ENCODE data around the gene GUCY2F. TPM values are rescaled to one million over a fixed set of nuclear protein-coding genes. Genes with fewer than 3 reads are reported as not detected.

Gene GUCY2F
- total and polyA plus RNA-seq, 2 donors (not counting 3 experiments of a cell fraction or from before 2014, with no cell fraction given): 0.01 TPM; not detected in 1

DNA sequence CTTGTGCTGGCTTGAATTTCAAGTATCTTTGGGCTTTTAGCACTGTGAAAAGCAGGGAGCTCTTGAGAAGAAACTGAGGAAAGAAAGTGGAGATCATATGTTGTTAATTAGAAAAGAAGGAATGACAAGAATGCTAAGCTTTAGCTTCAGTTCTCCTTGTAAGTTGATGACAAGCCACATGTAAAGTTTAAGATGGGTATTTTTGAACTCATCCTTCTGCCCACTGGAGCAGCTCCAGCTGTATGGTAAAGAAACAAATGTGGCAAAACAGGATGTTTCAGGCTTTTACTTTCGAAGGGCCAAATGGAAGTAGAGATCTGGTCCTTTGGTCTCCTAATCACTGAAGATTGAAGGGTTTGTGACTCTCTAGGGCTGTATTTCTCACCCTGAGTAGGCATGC is 137.8 kb downstream of the GUCY2F start:
- no peak overlapping the region for H2AFZ ChIP-seq (ENCODE audit: low read depth, low read length)
- POLR2A ChIA-PET: interaction anchor here (0.7 kb wide), 1 partner anchor 1613 kb away, joined by 3 read pairs; no protein-coding TSS in a partner anchor
- no peaks in the 10 kb centered on the region for H3K27me3 ChIP-seq (ENCODE audit: control insufficient read depth in 2 of 2, insufficient read depth in 2 of 2, low read length in 2 of 2)
- H3K9me3 ChIP-seq (replicated peaks; ENCODE audit: control insufficient read depth, insufficient read depth, low read length): no peaks in the 10 kb centered on the region
- H3K36me3 ChIP-seq (ENCODE audit: control insufficient read depth in 2 of 2, extremely low read depth in 1 of 2, insufficient read depth in 2 of 2, low read length in 2 of 2): no peaks in the 10 kb centered on the region
- no peaks in the 10 kb centered on the region for H3K79me2 ChIP-seq (ENCODE audit: control insufficient read depth, insufficient read depth, low read length)
- H4K20me1 ChIP-seq (replicated peaks; ENCODE audit: control insufficient read depth, extremely low read depth, insufficient read depth, low read length): no peaks in the 10 kb centered on the region
- no peak overlapping the region for H3K4me2 ChIP-seq (ENCODE audit: insufficient read depth, low read length)
- dilution Hi-C loops (cut with MboI; ENCODE audit: extremely low pct_ligation_motif_present, low sequenced_read_pairs): no loop called here
- TF ChIP-seq CTCF (IDR thresholded peaks at IDR 0.05; ENCODE audit: extremely low read depth in 1 of 2, insufficient read depth in 1 of 2, low read depth in 1 of 2, low read length in 2 of 2): no peak
- no peak for TF ChIP-seq GATA2 (IDR thresholded peaks at IDR 0.05; ENCODE audit: insufficient read depth, insufficient read length, low read depth, low read length)
- no peak for TF ChIP-seq POLR2AphosphoS5 (IDR thresholded peaks at IDR 0.05; ENCODE audit: insufficient read depth, low read depth, low read length)
- no peak for TF ChIP-seq MYC (IDR thresholded peaks at IDR 0.05; ENCODE audit: low read depth, low read length)
- no peak for TF ChIP-seq FOS (IDR thresholded peaks at IDR 0.05; ENCODE audit: borderline replicate concordance, insufficient read depth, low read length)
- TF ChIP-seq JUN (IDR thresholded peaks at IDR 0.05; ENCODE audit: borderline replicate concordance, insufficient read depth, insufficient read length, low read depth): no peak
- TF ChIP-seq, protein P1, sequence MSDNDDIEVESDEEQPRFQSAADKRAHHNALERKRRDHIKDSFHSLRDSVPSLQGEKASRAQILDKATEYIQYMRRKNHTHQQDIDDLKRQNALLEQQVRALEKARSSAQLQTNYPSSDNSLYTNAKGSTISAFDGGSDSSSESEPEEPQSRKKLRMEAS (IDR thresholded peaks at IDR 0.05; ENCODE audit: insufficient read depth, insufficient read length): no peak
- no peak for TF ChIP-seq EZH2 (IDR thresholded peaks at IDR 0.05; ENCODE audit: borderline replicate concordance, low read depth, low read length, severe bottlenecking)
- no peak for TF ChIP-seq POLR2A (IDR thresholded peaks at IDR 0.05; ENCODE audit: low read depth, low read length)
- no TSS peak for BruUV-seq (replicated peaks)
- FAIRE-seq (no peak), DNase-seq (ENCODE audit: low read depth, low spot score) (peak; percentile 9)
- no peak overlapping the region for H3K9ac ChIP-seq (replicated peaks; ENCODE audit: extremely low read depth, insufficient read depth, low read length)
- no peak overlapping the region for H3K27ac ChIP-seq (ENCODE audit: insufficient read depth, low read depth, low read length)
- intact Hi-C loops (cut with micrococcal nuclease): loop anchor here (10.0 kb wide), 2 partner anchors 131 to 191 kb away; partner anchors contain the start of gene NXT2
- no peak overlapping the region for H3K4me3 ChIP-seq (replicated peaks in 1 of 3; ENCODE audit: insufficient read depth in 1 of 3, low read depth in 1 of 3, low read length in 3 of 3)
- no peaks in the 10 kb centered on the region for H3K9me1 ChIP-seq (replicated peaks; ENCODE audit: control insufficient read depth, extremely low read depth, insufficient read depth, low read length)
- CTCF ChIA-PET: no interaction called here
- peaks cover 28% of the 10 kb centered on the region for H3K4me1 ChIP-seq (ENCODE audit: control insufficient read depth, extremely low read depth, insufficient read depth, low read length)

Measured in endothelial cell of umbilical vein (primary cell).